Brain microvascular endothelial cell (primary cell): Measurements from ENCODE around the gene CLNK.

Experiments used
- DNase-seq: peaks from one replicate; pipeline ENCODE4 v3.0.0-alpha.2; 2020
- H3K27ac ChIP-seq: fragments of 250-450 bp; sonication (Bioruptor Pico); 2 replicates; pipeline ENCODE4 v1.5.1; 2020; ENCODE audit warnings: mild to moderate bottlenecking, moderate library complexity
- H3K27me3 ChIP-seq: fragments of 250-450 bp; sonication (Bioruptor Pico); replicated peaks from 2 replicates; pipeline ENCODE4 v1.5.1; 2020; ENCODE audit warnings: mild to moderate bottlenecking
- H3K36me3 ChIP-seq: fragments of 250-450 bp; sonication (Bioruptor Pico); replicated peaks from 2 replicates; pipeline ENCODE4 v1.5.1; 2020; ENCODE audit warnings: mild to moderate bottlenecking
- H3K4me3 ChIP-seq: 2 replicates; pipeline ENCODE4 v1.5.1; 2011; ENCODE audit warnings: low read depth, mild to moderate bottlenecking, control low read depth, low read length, moderate library complexity
- CTCF ChIP-seq: IDR thresholded peaks from 2 replicates; pipeline ENCODE4 v1.5.1; 2011; ENCODE audit warnings: low read depth, mild to moderate bottlenecking, moderate library complexity, low read length, control low read depth, inconsistent platforms; ENCODE audit errors: missing control alignments
- in situ Hi-C: cut with HindIII; loops from 2 replicates; pipeline ENCODE4 v1.10.0; 2017; ENCODE audit warnings: low sequenced_read_pairs, low pct_ligation_motif_present

Gene CLNK

GRCh38 chr4:10478621-10479020 is 205.9 kb downstream of the CLNK start:
- Histone ChIP-seq H3K27me3 (no peaks in the 10 kb centered on the region), H3K36me3 (no peaks in the 10 kb centered on the region), H3K27ac (no peak overlapping the region), H3K4me3 (no peak overlapping the region)
- in situ Hi-C loops = no loop called here
- no peak for TF ChIP-seq CTCF
- no peak for DNase-seq

- in situ Hi-C loops = no loop called here
Observed at GRCh38 chr4:10470505-10470904, 214.1 kb downstream of the CLNK start.

GRCh38 chr4:10466161-10466560 is 218.4 kb downstream of the CLNK start:
- peak; percentile 36 for DNase-seq

More at GRCh38 chr4:10470505-10470904, 214.1 kb downstream of the CLNK start:
- no peaks in the 10 kb centered on the region for H3K36me3 ChIP-seq
- H3K27me3 ChIP-seq = no peaks in the 10 kb centered on the region
- no peak overlapping the region for H3K27ac ChIP-seq
- no peak overlapping the region for H3K4me3 ChIP-seq
- no peak for DNase-seq
- no peak for TF ChIP-seq CTCF

GRCh38 chr4:10462876-10463275 is 221.7 kb downstream of the CLNK start:
- Histone ChIP-seq H3K27ac (no peak overlapping the region), H3K36me3 (no peaks in the 10 kb centered on the region), H3K4me3 (no peak overlapping the region), H3K27me3 (peaks cover 5% of the 10 kb centered on the region)
- DNase-seq = no peak
- no peak for TF ChIP-seq CTCF
- in situ Hi-C loops = no loop called here

More at GRCh38 chr4:10466161-10466560, 218.4 kb downstream of the CLNK start:
- Histone ChIP-seq H3K4me3 (no peak overlapping the region), H3K27me3 (peaks cover 5% of the 10 kb centered on the region), H3K36me3 (no peaks in the 10 kb centered on the region), H3K27ac (no peak overlapping the region)
- in situ Hi-C loops = no loop called here
- TF ChIP-seq CTCF = no peak

- peak overlapping the region; percentile 44 for H3K4me3 ChIP-seq
- no peak for TF ChIP-seq CTCF
- H3K27ac ChIP-seq = no peak overlapping the region
- no peaks in the 10 kb centered on the region for H3K36me3 ChIP-seq
- in situ Hi-C loops = no loop called here
- H3K27me3 ChIP-seq = peaks cover 5% of the 10 kb centered on the region
- DNase-seq = no peak
Observed at GRCh38 chr4:10461850-10462400, 222.6 kb downstream of the CLNK start.
